ENCODE data around the gene PCDHGA11.
"Not testable (repeated sequence)": the region's sequence is repeated elsewhere in the genome, so short reads cannot be mapped to it uniquely, and the experiment has no call there.

DNA sequence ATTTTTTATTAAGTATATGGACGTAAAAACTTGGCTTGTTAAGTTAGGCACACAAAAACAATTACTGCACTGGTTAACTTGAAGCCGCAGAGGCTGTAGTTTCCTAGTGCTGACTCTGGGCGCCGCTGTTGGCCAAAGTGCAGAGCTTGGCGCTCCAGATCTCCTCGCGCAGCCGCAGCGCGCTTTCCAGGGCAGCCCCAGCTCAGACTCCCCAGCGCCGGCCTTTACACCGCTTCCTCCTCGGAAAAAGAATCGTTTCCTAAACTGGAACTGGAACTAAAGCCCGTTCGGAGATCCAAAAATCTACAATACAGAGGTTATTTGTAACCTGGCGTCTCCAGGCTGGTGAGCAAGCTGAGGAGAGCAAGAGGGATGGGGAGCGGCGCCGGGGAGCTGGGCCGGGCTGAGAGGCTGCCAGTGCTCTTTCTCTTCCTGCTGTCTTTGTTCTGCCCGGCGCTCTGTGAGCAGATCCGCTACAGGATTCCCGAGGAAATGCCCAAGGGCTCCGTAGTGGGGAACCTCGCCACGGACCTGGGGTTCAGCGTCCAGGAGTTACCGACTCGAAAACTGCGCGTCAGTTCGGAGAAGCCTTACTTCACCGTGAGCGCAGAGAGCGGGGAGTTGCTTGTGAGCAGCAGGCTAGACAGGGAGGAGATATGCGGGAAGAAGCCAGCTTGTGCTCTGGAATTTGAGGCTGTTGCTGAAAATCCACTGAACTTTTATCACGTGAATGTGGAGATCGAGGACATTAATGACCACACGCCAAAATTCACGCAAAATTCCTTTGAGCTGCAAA, 22.9 kb upstream of the PCDHGA11 start, which contains the start of gene PCDHGB5:
- TF ChIP-seq, protein P1, sequence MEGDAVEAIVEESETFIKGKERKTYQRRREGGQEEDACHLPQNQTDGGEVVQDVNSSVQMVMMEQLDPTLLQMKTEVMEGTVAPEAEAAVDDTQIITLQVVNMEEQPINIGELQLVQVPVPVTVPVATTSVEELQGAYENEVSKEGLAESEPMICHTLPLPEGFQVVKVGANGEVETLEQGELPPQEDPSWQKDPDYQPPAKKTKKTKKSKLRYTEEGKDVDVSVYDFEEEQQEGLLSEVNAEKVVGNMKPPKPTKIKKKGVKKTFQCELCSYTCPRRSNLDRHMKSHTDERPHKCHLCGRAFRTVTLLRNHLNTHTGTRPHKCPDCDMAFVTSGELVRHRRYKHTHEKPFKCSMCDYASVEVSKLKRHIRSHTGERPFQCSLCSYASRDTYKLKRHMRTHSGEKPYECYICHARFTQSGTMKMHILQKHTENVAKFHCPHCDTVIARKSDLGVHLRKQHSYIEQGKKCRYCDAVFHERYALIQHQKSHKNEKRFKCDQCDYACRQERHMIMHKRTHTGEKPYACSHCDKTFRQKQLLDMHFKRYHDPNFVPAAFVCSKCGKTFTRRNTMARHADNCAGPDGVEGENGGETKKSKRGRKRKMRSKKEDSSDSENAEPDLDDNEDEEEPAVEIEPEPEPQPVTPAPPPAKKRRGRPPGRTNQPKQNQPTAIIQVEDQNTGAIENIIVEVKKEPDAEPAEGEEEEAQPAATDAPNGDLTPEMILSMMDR (IDR thresholded peaks at IDR 0.05) = peak; percentile 14 to 40 (median 37)
- TF ChIP-seq POLR2AphosphoS5, EP300 (IDR thresholded peaks at IDR 0.05): not testable (repeated sequence)
